Activated T-helper 17 cell treated with anti-CD3 and anti-CD28 coated beads, Interleukin-2, amount 50 U/mL, for 72 hours (primary cell): Measurements from ENCODE around the gene TYMS. TPM values are rescaled to one million over a fixed set of nuclear protein-coding genes. Genes with fewer than 3 reads are reported as not detected.

Experiments used
- total RNA-seq, 2 donors: library from RNA; stranded (reverse); gene quantifications; one replicate each; pipeline ENCODE4 v1.2.3, GENCODE V29; 2022

The TYMS gene
- total RNA-seq, 2 donors from 2014 or later = 268 to 414 TPM

Other genes starting within 250 kb of the TYMS start
- not detected for gene COLEC12, start 157.0 kb upstream of the TYMS start, total RNA-seq
- gene CETN1, start 77.3 kb upstream of the TYMS start, total RNA-seq = not detected
- gene CLUL1, start 60.7 kb upstream of the TYMS start, total RNA-seq = not detected
- gene ENOSF1, start 55.0 kb downstream of the TYMS start, total RNA-seq = 10 to 100 TPM; 61.6 to 89.8 TPM
- 10 to 100 TPM; 12.1 to 22.0 TPM for gene YES1, start 154.6 kb downstream of the TYMS start, total RNA-seq
- not detected for gene ADCYAP1, start 247.2 kb downstream of the TYMS start, total RNA-seq